Astrocyte of the spinal cord (primary cell): ENCODE results near the gene CALML4.

Experiments used
- DNase-seq: peaks from one replicate; pipeline ENCODE4 v3.0.0; 2011; ENCODE audit warnings: low read depth, low spot score
- H3K4me3 ChIP-seq: 2 replicates; pipeline ENCODE4 v1.5.1; 2011; ENCODE audit warnings: low read depth, mild to moderate bottlenecking, low read length, moderate library complexity
- CTCF ChIP-seq: IDR thresholded peaks from 2 replicates; pipeline ENCODE4 v1.5.1; 2012; ENCODE audit warnings: low read depth, mild to moderate bottlenecking, low read length, inconsistent platforms
- in situ Hi-C: cut with HindIII; loops from 2 replicates; pipeline ENCODE4 v1.10.0; 2017; ENCODE audit warnings: low sequenced_read_pairs

The CALML4 gene

GRCh38 chr15:68150187-68150586 lies 54.9 kb downstream of the CALML4 start:
- no peak for TF ChIP-seq CTCF

GRCh38 chr15:68149059-68149458 lies 56.1 kb downstream of the CALML4 start:
- no peak for TF ChIP-seq CTCF
- DNase-seq, result peak; percentile 50
- in situ Hi-C loops, result no loop called here

More at GRCh38 chr15:68150187-68150586, 54.9 kb downstream of the CALML4 start:
- H3K4me3 ChIP-seq, result no peak overlapping the region
- in situ Hi-C loops, result no loop called here
- no peak for DNase-seq

GRCh38 chr15:68148039-68148438 lies 57.1 kb downstream of the CALML4 start:
- in situ Hi-C loops, result no loop called here

More at GRCh38 chr15:68149059-68149458, 56.1 kb downstream of the CALML4 start:
- H3K4me3 ChIP-seq, result no peak overlapping the region

GRCh38 chr15:68145706-68146105 lies 59.4 kb downstream of the CALML4 start:
- in situ Hi-C loops, result no loop called here
- TF ChIP-seq CTCF, result no peak
- H3K4me3 ChIP-seq, result no peak overlapping the region
- no peak for DNase-seq

More at GRCh38 chr15:68148039-68148438, 57.1 kb downstream of the CALML4 start:
- no peak overlapping the region for H3K4me3 ChIP-seq
- no peak for DNase-seq
- TF ChIP-seq CTCF, result no peak

GRCh38 chr15:68143785-68144184 lies 61.3 kb downstream of the CALML4 start:
- in situ Hi-C loops, result no loop called here
- TF ChIP-seq CTCF, result no peak
- no peak for DNase-seq
- H3K4me3 ChIP-seq, result no peak overlapping the region

GRCh38 chr15:68143129-68143528 lies 62.0 kb downstream of the CALML4 start:
- no peak for TF ChIP-seq CTCF
- in situ Hi-C loops, result no loop called here
- H3K4me3 ChIP-seq, result no peak overlapping the region
- no peak for DNase-seq
